HT-29 (cell line): ENCODE results near the gene TENT5C. TPM values are rescaled to one million over a fixed set of nuclear protein-coding genes. Genes with fewer than 3 reads are reported as not detected.
A peak's percentile ranks its signal among the peaks of the same experiment; 100 is the strongest.

Experiments used
- DNase-seq: peaks from one replicate; pipeline ENCODE4 v3.0.0-alpha.2; 2015; ENCODE audit warnings: low spot score
- total RNA-seq: library from RNA; depleted of rRNA; stranded (reverse); fragments of >200 nt; shearing (Covaris generic); gene quantifications from 2 replicates; pipeline ENCODE4 v1.2.3, GENCODE V29; 2014

Gene TENT5C
- total RNA-seq, 1 experiment from 2014 or later = 0.13 TPM

DNA sequence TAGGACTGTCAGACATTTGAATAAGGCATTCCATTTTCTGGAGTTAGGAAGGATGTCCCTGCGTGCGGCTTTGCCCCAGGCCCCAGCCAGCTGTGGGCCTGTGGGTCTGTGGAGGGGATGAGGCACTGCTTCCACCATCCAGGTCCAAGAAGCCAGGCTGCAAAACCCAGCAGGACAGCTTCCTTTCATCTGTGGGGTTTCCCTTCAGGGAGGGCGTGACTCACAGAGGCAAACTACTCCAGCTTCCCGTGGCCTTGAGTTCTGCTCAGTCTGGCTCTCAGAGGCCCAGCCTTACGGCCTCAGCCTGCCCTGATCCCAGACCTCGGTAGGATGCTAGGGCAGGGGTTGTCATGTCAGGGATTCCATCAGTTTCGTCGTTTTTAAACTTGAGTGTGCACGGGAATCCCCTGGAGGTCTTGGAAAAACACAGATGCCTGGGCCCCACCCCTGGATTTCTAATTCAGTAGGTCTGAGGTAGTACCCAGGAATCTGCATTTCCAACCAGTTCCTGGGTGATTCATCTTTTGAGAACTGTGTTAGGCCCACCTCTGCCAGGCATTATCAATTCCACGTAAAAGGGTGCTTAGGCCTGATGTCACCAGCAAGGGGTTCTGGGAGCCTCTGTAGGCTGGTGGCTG, 32.3 kb upstream of the TENT5C start:
- no peak for DNase-seq

DNA sequence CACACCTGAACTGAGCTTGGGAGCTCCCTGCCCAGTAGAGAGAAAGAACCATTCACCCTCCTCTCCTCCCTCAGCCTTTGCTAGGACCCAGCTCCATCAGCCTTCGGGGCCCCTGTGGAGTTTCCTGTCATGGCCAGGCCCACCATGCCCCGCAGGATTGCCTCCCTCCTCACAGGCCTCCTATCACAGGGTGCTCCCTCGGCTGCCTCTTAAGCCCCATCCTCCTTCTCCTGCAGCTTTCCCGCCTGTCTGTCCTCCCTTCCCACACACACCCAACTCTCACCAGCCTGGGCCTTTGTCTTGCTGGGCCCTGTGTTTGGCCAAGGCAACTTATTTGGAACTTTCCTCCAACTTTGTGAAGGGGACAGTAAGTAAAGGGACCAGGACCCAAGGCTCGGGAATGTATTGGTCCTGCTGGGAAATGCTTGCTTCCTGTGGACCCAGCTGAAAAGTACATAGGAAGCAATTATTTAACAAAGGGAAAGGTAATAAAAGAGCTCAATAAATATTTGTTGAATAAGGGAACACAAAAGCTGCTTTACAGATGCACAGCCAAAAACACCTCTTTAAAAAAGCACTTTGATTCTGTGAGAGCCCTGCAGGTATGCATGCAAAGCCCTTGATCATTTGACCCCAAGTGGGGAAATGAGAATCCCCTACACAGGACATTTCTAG, 31.6 kb upstream of the TENT5C start:
- no peak for DNase-seq

GRCh38 chr1:117575586-117576225, 30.1 kb upstream of the TENT5C start:
- no peak for DNase-seq

- no peak for DNase-seq
Measured at GRCh38 chr1:117576236-117576635, 29.6 kb upstream of the TENT5C start.

GRCh38 chr1:117577191-117577885, 28.5 kb upstream of the TENT5C start:
- no peak for DNase-seq

DNA sequence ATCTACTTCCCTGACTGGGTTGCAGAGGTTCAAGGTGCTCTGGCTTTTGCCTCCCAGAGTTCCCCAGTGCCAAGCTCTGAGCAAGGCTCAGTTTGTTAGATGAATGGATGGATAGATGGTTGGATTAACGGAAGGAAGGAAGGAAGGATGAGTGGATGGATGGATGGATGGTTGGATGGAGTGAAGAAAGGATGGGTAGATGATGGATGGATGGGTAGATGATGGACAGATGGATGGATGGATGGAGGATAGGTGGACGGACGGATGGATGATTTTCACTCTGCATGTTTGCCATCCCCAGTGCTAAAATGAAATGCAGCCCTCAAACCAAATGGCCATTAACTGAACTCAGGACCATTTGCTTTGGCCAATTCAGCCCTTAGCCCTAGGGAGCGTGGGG, 27.4 kb upstream of the TENT5C start:
- DNase-seq = no peak

DNA sequence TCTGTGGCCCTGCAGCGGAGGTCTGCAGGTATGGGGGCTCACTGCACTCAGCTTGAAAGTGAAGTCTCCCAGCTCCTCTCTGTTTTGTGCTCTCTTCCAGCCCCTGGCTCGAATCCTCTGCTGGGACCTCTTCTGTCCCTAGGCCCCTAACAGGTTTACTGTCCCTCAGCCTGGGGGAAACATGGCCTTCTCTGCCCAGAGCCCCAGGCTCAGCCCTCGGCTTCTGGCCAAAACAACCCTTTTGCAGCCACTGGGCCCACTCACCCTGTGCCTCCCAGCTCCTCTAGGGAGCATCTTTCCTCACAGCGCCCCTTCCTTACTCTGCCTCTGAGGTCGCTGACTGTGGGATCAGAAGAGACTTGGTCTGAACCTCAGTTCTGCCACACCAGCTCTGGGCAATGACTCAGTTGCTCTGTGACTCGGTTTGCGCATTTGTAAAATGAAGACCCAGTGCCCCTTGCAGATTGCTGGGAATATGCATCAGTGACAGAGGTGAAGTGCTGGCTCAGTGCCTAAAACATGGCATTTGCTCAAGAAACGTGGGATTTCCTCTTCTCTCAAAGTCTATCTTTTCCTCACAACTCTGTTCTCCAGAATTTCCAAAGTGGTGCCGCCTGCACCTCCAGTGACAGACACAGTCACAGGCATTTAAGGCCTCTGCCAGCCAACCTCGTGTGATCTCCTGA, 26.5 kb upstream of the TENT5C start:
- no peak for DNase-seq

GRCh38 chr1:117580436-117580835, 25.4 kb upstream of the TENT5C start:
- DNase-seq = no peak

- no peak for DNase-seq
Measured at GRCh38 chr1:117580882-117581281, 25.0 kb upstream of the TENT5C start.

DNA sequence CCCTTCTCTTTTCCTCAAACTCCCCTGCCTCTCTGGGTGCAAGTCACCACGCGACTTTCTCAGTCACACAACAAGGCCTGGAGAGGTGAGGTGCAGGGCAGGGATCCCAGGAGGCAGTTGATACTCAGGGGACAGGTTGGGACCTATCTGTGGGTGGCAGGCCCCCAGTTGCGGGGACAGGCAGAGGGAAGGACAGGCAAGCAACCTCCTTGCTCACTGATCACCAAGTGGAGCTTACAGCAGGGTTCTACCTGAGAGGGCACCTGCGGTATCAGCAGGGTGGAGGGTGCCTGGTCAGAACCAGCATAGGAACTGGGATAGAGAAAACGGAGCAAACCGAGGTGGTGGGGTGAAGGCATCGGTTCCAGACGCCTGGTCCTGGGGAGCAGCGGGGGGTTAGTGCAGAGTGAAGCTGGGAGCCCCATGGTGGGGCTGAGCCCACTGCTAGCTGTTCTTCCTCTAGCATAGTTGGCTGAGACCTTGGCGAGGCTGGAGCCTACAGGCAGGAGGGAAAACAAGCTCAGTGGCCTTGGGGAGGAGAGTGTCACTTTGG, 24.4 kb upstream of the TENT5C start:
- DNase-seq = no peak

DNA sequence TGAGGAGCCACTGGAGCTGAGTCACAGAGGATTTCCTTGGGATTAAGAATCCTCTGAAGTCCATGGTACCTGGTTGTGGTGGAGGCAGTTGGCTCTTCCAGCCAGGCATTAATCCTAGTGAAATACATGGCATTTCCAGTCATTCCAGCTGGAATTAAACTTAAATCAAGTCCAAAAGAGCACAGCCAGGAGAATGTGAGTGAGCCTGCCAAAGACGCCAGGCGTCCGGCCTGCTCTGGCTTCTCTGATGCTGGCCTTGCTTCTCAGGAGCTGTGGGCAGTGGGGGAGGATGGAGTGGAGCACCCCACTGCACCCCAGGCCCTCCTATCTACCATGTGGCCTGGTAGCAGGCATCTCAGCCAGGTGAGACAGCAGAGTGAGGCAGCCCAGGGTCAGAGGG, 23.4 kb upstream of the TENT5C start:
- DNase-seq = no peak

DNA sequence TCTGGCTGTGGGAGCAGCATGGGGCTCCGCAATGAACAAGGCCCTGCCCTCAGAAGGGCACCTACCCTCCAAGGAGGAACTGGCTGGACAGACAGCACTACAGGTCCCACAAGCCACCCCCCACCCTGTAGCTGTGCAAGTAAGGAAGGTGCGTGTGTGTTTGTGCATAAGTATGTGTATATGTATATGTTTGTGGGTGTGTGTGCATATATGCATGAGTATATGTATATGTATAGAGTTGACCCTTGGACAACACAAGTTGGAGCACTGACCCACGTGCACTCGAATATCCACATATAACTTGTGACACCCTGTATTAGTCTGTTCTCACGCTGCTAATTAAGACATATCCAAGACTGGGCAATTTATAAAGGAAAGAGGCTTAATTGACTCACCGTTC, 22.6 kb upstream of the TENT5C start:
- no peak for DNase-seq

- DNase-seq = no peak
Measured at GRCh38 chr1:117584181-117584580, 21.7 kb upstream of the TENT5C start.

DNA sequence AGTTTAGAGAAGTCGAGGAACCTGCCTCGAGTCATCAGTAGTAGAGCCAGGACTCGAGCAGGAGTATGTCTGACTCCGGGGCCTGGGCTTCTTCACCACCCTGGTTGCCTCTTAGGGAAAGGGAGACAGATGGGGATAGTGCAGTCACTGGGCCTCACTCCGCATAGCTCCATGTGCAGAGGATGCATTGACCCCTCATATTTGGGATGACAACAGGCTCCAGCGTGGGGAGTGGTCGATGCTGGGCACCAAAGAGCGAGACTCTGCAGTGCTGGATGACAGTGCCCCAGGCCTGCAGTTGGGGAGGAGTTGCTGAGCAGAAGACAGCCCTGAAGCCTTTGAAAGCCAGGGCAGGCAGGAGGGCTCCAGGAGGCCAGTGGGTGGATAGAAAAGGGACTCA, 20.8 kb upstream of the TENT5C start:
- no peak for DNase-seq

GRCh38 chr1:117586337-117586736, 19.5 kb upstream of the TENT5C start:
- DNase-seq = no peak

DNA sequence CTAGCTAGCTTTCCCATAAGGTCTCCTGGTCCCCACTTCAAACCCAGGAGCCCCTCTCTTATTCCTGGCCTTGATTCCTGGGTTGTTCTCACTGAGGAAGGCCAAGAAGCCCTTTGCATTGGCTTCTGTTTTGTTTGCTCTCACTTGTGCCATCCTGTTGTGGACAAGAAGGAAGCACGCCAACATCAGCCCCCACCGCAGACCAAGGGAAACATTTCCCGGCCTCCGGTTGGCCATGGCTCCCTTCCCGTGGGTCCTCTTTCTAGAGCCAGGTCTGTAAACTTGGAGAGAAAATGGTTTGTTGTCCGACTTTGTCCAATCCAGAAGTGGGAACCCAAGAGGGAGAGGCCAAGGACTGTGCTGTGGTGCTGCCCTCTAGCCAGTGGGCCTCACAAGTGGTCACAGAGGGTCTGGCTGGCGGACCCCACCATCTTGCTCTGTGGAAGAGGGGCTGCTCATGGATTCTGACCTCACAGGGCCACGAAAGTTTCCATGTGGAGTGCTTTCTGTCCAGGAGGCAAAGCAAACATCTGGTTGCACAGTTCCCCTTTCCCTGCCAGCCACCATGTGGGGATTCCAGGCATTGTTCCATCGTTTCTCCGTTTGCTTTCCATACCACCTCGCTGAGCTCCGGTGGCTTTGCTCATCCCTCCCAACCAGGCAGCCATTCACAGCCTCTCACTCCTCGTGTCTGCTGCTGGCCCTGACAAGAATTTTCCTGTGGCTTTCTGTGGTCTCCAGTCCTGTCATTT, 18.9 kb upstream of the TENT5C start:
- DNase-seq = no peak

DNA sequence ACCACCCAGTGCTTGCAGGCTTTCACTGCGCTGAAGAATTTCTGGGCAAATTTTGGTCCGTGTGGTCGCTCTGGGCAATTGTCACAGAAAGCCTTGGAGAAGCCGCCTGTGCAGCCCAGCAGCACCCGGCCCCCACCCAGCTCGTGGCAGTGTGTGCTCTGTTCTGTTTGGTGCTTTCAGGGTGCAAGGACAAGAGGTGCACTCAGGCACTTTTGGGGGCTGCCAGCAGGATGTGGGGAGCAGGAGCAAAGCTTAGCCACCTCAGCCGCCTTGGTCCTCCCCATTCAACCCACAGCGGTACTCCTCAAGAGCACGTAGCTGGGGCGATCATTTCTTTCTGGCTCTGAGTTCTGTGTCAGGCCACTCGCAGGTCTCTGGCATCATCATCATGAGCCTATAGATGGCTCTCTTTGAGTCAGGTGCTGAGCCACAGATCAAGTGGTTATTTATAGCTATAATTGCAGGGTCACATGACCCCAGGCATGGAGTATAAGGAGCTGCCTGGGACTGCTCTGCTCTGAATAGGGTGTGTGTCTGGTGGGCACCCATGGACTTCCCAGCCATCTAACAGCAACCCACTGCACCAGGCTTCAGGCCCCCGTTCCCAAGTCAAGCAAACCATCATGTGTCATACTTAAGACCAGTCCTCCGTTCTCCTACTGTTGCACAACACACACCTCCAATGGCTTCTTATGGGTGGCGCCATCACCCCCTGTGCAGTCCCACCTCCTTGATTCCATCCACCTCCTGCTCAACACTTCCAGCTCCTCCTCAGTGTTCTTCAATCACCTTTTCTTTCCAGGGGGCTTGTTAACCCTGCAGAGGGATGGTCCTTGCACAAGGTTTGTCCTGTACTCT, 18.1 kb upstream of the TENT5C start:
- DNase-seq = no peak

DNA sequence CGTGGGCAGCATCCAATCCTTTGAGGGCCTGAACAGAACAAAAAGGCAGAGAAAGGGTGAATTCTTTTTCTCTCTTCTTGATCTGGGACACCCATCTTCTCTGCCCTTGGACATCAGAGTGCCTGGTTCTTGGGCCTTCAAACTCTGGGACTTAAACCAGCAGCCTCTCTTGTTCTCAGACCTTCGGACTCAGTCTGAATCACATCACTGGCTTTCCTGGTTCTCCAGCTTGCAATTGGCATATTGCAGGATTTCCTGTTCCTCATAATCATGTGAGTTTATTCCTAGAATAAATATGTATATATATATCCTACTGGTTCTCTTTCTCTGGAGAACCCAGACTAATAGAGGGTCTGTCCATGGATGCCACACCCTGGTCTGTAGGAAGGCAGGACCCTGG, 16.3 kb upstream of the TENT5C start:
- no peak for DNase-seq

DNA sequence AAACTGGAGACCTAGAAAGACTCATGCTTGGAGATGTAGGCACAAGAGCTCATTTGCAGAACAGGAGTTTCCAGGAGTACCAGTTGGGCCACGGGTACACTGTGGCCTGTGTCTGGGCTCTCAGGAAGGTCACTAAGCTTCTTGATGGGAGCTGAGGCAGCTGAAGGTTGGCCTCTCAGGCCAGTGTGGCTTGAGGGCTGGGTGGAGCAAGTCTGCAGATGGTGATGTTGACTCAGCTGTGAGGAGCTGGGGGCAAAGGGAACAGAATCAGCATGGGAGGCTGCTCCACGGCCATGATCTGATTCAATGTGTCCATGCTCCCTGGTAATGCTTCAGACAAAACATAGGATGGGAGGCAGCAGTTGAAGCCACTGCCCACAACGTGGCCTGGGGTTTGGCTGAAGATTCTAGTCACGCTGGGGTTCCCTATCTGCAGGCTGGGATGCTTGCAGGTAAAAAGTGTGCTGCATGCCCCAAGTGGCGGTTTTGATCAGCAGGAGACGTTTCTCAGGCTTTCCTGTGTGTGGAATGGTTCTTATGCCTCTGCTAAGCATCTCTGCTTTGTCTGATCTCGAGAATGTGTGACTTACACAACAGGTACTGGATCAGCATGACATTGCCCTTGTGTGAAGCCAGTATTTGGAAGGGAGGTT, 15.4 kb upstream of the TENT5C start:
- DNase-seq = peak; percentile 52
